ENCODE results near the gene ALDH2.
"Not testable (repeated sequence)": the region's sequence is repeated elsewhere in the genome, so short reads cannot be mapped to it uniquely, and the experiment has no call there.

GRCh38 chr12:111829635-111830034, 62.9 kb downstream of the ALDH2 start:
- not testable (repeated sequence) for TF ChIP-seq ZNF133 (CRISPR knock-in tag; IDR thresholded peaks at IDR 0.05); RBFOX2 (IDR thresholded peaks at IDR 0.05; ENCODE audit: low read depth, low read length); CTBP1 (IDR thresholded peaks at IDR 0.05; ENCODE audit: borderline replicate concordance); DIDO1 (tag; IDR thresholded peaks at IDR 0.05; ENCODE audit: low read depth); ELF4 (CRISPR knock-in tag; IDR thresholded peaks at IDR 0.05)

All from K562 (cell line).